GM18502 (cell line): ENCODE measurements around the gene STX10.
A peak's percentile ranks its signal among the peaks of the same experiment; 100 is the strongest.

ENCODE experiments used
- ATAC-seq: cut with Tn5 transposase; IDR thresholded peaks from one replicate; pipeline ENCODE4 v1.9.1; 2021; ENCODE audit warnings: mild to moderate bottlenecking; ENCODE audit not compliant: unreplicated experiment, poor library complexity

Gene STX10

DNA sequence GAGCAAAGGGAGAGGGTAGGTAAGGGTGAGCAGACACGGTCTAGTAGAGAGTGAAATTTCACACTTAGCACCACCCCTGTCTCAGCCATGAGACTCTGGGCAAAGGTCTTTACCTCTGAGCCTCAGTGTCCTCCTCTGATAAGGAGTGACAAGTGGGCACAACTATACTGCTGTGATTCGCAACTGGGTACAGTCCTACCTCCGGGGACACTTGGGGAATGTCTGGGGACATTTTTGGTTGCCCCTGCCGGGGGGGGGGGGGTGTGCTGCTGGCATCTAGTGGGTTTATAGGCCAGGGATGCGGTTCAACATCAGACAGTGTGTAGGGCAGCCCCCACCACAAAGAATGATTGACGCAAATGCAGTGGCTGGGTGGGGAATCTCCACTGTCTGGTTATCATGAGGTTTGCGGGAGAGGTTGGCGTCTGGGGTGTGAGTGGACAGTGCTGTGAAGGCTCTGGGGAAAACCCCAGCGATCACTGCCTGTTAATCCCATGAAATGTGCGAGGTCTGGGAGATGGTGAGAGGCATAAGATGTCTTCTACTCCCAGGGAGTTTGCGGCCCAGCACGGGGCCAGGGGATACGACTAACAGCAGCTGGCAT, 27.8 kb downstream of the STX10 start:
- ATAC-seq = no peak

- ATAC-seq = no peak
Observed at GRCh38 chr19:13121551-13122274, 28.5 kb downstream of the STX10 start.

GRCh38 chr19:13120817-13121216, 29.4 kb downstream of the STX10 start:
- ATAC-seq = no peak

DNA sequence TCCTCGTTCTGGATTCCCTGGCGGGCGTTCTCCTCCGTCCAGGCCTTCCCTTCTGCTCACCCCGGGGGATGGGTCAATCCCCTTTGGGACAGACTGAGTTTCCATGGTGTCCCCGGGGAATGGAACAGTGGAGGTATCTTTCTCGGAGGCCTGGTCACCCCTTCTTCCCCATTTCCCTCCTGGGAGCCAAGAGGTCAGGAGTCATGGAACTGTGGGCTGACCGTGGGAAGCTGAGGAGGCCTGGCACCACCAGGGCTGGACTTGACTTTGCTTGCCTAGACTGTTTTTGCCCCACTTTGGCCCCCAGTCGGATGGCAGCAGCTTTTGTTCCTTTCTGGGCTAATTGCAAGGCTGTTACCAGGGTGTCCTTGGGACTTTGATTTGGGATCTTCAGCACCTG, 30.1 kb downstream of the STX10 start:
- no peak for ATAC-seq

- ATAC-seq = no peak
Observed at GRCh38 chr19:13119627-13120026, 30.5 kb downstream of the STX10 start.

DNA sequence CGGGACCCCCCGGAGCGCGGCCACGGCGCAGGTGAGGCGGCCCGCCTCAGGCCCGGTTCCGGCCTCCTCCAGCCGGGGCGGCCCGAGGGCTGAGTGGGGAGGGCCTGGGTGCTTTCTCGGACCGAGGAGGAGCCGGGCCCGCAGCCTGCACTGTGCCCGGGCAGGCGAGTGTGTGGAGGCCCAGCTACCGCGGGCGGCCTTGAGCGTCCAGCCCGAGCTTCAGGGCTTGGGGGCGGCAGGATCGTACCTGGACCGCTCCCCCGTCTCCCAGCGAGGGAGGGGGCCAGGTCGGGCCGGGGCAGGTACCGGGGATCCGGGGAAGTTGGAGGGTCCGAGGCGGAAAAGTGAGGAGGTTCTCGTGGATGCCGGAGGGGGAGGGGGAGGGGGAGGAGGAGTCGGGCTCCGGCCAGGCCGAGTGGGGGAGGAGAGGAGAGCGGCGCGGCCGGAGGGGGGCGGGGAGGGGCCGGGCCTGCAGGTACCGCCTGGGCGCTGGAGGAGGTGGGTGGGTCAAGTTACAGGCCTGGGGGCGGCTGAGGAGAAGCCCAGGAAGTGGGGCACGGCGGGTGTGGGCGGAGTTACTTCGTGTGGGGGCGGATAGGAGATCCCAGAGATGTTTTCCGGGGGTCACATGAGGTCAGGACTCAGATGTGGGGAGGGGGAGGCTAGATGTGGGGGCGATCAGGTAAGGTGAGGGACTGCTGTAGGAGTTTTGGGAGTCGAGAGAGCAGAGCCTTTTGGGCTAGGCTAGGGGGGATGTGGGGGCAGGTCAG, 31.6 kb downstream of the STX10 start:
- ATAC-seq = peak; percentile 12

DNA sequence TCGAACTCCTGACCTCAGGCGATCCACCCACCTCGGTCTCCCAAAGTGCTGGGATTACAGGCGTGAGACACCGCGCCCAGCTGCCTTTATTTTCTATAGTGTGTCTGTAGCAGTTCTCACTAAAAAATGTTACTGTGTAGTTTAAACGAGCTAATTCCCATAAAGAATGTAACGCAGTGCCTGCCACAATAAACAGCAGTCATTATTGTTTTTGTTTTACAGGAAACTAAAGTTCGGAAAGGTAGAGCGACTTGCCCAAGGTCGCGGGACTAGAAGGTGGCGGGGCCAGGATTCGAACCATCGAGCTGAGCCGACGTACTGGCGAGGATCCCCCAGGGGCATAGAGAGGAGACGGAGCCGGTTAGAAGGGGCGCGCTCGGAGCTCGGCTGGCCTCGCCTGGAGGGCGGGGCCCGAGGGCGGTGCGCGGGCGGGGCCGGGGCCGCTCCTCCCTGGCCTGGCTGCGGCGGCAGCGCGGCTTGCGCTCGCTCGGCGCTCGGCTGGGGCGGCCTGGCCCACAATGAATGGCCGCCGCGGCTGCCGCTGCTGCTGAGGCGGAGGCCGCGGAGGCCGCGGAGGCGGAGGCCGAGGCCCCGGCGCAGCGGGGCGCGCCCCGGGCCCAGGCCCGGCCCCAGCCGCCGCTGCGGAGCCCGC, 32.3 kb downstream of the STX10 start, which contains the start of gene NACC1:
TSS of gene NACC1 (plus strand) at position 493 of the 652 bp plus-strand sequence. CDS start 16,944 bp downstream, outside the sequence.
- peak; percentile 53 for ATAC-seq

DNA sequence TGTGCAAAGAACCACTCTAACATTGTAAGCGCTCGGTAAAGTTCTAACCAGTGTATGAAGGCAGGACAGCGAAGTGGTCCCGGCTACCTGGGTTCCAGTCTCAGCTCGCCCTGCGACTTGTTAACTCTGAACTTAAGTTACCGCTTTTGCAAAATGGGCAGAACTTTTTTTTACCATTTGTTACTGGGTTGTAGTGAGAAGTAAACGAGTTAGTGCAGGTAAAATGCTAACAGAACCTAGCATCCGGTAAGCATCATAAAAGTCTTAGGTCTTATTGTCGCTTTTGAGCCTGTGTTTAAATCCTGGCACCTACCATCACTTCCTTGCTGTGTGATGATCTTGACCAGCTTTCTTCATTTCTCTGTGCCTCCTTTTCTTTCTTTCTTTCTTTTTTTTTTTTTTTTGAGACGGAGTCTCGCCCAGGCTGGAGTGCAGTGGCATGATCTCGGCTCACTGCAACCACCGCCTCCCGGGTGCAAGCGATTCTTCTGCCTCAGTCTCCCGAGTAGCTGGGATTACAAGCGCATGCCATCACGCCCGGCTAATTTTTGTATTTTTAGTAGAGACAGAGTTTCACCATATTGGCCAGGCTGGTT, 32.9 kb downstream of the STX10 start:
- no peak for ATAC-seq

DNA sequence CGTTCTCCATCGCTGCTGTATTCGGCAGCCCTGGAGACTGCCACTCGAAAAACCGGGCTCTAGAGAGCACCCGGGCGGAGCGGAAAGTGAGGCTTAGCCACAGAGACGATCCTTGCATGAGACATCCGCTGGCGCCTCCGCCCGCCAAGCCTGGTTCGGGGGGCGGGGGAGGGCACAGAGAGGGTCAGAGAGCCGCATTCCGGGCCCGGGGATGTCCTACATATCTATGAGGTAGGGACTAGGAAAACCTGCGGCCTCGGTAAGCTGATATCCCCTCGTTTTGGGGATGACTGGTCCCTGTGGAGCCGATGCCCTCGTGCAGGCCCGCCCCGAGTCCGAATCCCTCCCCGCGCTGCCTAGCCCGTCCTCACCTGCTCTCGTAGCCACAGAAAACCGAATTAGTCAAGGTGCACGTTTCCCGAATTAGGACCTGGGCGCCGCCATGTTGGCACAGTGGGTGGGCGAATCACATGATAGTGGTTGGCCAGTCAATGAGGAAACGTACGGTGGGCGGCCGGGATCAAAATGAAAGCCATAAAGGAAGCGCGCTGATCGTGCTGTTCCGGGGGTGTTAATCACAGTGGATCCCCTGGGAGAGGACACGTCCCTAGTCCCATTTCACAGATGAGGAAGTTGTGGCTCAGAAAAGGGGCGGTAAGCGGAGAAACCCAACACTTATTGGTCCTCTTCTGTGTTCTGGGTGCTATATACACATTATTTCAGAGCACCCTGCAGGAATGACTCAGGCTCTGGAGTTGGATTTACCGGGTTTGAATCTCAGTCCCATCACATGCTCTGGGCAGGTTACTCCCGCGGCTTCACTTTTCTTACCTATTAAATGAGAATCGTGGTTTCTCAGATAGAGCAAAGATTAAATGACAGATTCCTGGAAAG, 33.6 kb downstream of the STX10 start, which contains the start of gene TRMT1:
TSS of gene TRMT1 (minus strand) at position 459 of the 894 bp plus-strand sequence. CDS start at position 118, 341 bp downstream.
- ATAC-seq = peak; percentile 61

DNA sequence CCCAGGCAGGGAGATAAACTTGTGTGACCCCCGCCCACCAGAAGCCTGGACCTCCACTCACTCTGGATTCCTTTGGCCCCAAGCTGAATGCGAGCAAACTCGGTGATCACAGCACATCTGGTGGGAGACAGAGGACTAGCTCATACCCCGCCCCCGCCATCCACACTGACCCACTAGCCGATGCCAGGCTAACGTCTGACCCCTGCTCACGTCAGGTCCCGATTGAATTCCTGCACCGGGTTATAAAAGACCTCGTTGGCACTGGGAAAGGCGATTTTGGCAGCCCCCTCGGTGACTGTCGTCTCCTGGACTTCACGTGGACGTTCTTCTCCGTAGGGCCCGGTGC, 34.3 kb downstream of the STX10 start:
- ATAC-seq = no peak

- no peak for ATAC-seq
Observed at GRCh38 chr19:13112555-13112954, 37.6 kb downstream of the STX10 start.

DNA sequence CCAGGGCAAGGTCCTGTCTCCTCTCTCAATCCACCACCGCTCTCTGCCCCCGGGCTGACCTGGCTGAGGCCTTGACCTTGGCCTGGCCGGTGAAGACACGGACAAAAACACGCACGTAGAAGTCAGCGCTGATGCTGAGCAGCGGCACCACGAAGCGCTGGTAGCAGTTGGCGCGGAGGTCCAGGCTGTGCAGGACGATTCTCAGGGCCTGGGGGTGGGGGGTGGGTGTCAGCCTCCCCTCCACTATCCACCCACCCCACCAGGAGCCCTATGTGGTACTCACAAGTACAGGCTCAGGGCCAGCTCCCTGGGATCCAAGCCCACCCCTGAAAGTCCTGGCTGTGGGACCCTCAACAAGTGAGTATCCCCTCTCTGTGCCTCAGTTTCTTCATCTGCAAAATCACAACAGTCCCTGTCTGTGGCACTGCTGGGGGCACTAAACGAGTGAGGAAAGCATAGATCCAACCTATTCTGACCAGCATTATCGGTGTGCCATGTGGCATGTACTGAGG, 40.0 kb downstream of the STX10 start:
- no peak for ATAC-seq

DNA sequence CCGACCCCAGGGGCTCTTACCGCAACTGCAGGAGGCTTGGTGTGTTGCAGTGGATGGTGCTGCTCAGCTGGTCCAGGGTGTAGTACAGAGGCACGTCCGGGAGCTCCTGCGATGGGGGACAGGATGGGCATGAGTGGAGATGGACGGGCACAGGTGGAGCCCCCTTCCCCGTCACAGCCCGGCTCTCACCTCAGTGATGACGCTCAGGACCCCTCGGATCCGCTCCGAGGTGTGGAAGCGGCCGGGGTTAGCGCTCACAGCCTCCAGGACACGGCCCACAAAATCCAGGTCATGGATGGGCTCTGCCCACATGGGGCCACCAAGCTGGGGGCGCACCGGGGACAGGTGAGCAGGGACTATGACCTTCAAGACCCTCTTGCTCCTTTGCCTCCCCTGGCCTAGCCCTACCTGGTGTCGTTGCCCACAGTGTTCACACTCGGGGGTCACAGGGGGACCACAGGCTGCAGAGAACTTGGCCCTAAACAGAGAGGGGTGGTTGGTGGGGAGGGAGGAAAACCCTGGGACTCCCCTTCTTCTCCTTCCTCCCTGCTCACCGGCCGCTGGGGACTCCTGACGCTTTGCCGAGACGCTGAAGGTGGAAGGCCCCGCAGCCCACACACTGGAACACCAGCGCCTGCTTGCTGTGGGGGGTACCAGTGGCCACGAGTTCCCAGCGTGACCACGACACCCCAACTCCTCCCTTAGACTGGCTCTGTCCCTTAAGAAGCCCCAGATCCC, 40.6 kb downstream of the STX10 start:
- no peak for ATAC-seq

DNA sequence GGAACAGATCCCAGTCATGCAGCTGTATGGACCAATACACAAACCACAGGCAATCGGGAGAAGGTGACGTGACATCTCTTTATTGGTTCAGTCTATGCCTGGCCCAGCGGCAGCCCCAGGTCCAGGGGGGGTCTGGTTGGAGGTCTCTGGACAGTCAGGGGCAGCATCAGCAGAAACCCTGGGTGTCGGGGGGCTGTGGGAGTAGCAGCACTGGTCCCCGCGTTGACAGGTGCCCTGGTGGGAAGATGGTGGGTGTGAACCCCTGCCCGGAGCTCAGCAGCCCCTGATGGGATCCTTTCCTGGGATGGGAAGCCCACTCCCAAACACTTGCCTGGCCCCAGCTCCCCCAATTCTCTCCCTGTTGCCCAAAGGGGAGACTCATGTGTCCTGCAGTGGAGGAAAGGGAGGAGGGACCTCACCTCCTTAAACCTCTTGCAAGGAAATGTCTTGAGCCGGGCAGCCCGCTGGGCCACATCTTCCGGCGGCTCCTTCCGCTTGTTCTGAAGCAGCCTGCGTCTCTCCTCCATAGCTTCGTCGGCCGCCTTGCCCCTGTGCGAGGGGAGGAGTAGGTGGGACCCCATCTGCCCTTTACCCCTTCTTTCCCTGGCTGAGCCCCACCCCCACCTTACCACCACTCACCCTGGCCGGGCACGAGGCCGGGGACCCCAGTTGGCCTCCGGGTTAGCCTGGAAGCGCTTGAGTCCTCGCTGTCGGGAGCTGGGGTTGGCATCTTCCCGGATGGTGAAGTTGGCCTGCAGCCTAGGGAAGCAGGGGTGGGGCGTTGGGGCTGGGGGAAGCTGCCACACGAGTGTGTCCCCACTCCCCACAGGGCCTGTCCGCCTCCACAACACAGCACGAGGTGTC, 45.1 kb downstream of the STX10 start:
- ATAC-seq = no peak

GRCh38 chr19:13104360-13104847, 45.8 kb downstream of the STX10 start:
- ATAC-seq = no peak

GRCh38 chr19:13103581-13104359, 46.4 kb downstream of the STX10 start:
- ATAC-seq = no peak
